ENCODE data around the gene IKZF4.
"Not testable (repeated sequence)": the region's sequence is repeated elsewhere in the genome, so short reads cannot be mapped to it uniquely, and the experiment has no call there.

GRCh38 chr12:55985976-55986375 is 34.9 kb upstream of the IKZF4 start:
- TF ChIP-seq CTCF (IDR thresholded peaks at IDR 0.05; ENCODE audit: insufficient read depth, low read length); GABPA (IDR thresholded peaks at IDR 0.05; ENCODE audit: low read depth); POLR2AphosphoS5 (IDR thresholded peaks at IDR 0.05; ENCODE audit: low read depth): not testable (repeated sequence)
